Psoas muscle (tissue), 8 donors: ENCODE data around the gene LIN52. TPM values are rescaled to one million over a fixed set of nuclear protein-coding genes. Genes with fewer than 3 reads are reported as not detected.

Experiments
- ATAC-seq, 4 donors: fragments of 200-7000 bp; cut with Tn5 transposase; one replicate each; pipeline ENCODE4 v1.9.1; 2020; ENCODE audit warnings: moderate library complexity in 3 of 4, mild to moderate bottlenecking in 2 of 4
- DNase-seq, 2 donors: peaks; one replicate each; pipeline ENCODE4 v3.0.0-alpha.2; 2020
- H3K27ac ChIP-seq: fragments of 200-600 bp; one replicate; pipeline ENCODE4 v1.8.0; 2022
- H3K27me3 ChIP-seq, 3 donors: fragments of 200-600 bp in 1 of 3; one replicate each; pipeline versions ENCODE4 v1.6.1 to v1.8.0; 2013 to 2022; ENCODE audit warnings: low read length in 2 of 3, mild to moderate bottlenecking in 2 of 3, moderate library complexity in 1 of 3; ENCODE audit not compliant: insufficient read depth in 3 of 3
- H3K36me3 ChIP-seq, 2 donors: fragments of 200-600 bp in 1 of 2; one replicate each; pipeline versions ENCODE4 v1.6.1 to v1.8.0; 2013 to 2022; ENCODE audit warnings: low read depth in 1 of 2, mild to moderate bottlenecking in 1 of 2, moderate library complexity in 1 of 2; ENCODE audit not compliant: insufficient read depth in 1 of 2
- H3K4me1 ChIP-seq: fragments of 200-600 bp; one replicate; pipeline ENCODE4 v1.8.0; 2022
- H3K4me3 ChIP-seq: fragments of 200-600 bp; one replicate; pipeline ENCODE4 v1.8.0; 2022; ENCODE audit warnings: mild to moderate bottlenecking
- H3K9me3 ChIP-seq: fragments of 200-600 bp; one replicate; pipeline ENCODE4 v1.8.0; 2022
- WGBS, 3 donors: extraction: QIAGEN DNeasy Blood & Tissue Kit; methylation state at CpG; one replicate each; pipeline versions ENCODE4 v1.1.6 to v1.1.7; 2013; 5-methylcytosine and 5-hydroxymethylcytosine counted together
- intact Hi-C, 2 donors: fragments of 100-400 bp; cut with DNase I; formaldehyde crosslinking; loops; one replicate each; pipeline versions ENCODE4 v1.11.0 to v1.14.2; 2022
- polyA plus RNA-seq, 3 donors: library from polyadenylated mRNA; stranded (reverse); fragments of 200-250 nt; gene quantifications; one replicate each; pipeline ENCODE4 v1.2.3, GENCODE V29; 2013
- total RNA-seq, 4 donors: library from RNA; stranded (reverse); fragmentation: NEBNext Ultra II Directional in 2 of 4; extraction: Animal tissue kit (Norgen Biotek cat#: 25700) in 2 of 4; gene quantifications; one replicate each; pipeline versions ENCODE4 v1.2.1 to v1.2.4, GENCODE V29; 2021 to 2023
- TF ChIP-seq, protein P1 (sequence below): fragments of 200-600 bp; IDR thresholded peaks from one replicate; pipeline ENCODE4 v1.8.0; 2022; ENCODE audit warnings: antibody characterized with exemption
- donor health status: healthy with polysubstance abuse.
- donor health status: DM: no; HTN: no; CAD: no; lungs with moderate emphysema.
- donor health status: Bipolar disorder and iron deficiency.
- donor health status: healthy.
- donor health status: DM: yes; HTN: yes; CAD: no.
- donor health status: DM: no; HTN: no; CAD: no.
- donor health status: DM: no; HTN: no; CAD: no.
- donor health status: DM: yes; HTN: yes; CAD: no.

Gene LIN52
- total and polyA plus RNA-seq, 7 donors: 1.7 to 8.6 (median 3.5) TPM

DNA sequence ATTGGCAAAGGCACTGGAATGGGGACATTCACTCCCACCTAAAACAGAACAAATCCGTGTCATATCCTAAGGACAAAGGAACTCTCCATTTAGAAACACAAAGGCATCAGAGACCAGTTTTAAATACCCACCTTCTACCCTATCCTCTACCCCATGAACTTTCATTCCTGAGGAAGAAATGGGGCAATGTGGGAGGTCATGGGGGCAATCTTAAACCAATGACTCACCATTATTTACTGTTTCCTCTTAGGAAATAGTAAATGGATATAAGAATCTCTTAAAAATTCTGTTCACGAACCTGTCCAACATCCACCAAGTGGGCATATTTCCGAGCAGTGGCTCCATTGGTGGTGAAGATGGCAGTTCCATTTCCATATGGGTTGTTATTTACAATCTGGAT is 19.9 kb upstream of the LIN52 start:
- DNase-seq (no peak), ATAC-seq (no peak)
- Histone ChIP-seq H3K27me3 (no peaks in the 10 kb centered on the region), H3K36me3 (peaks cover 8 to 98% of the 10 kb centered on the region in 2 donors), H3K9me3 (no peaks in the 10 kb centered on the region), H3K4me1 (no peaks in the 10 kb centered on the region), H3K27ac (no peak overlapping the region), H3K4me3 (no peak overlapping the region)
- WGBS, 3 donors: 89 to 94% (median 94%) methylated on average over 3 of the region's 3 CpGs
- TF ChIP-seq, protein P1, sequence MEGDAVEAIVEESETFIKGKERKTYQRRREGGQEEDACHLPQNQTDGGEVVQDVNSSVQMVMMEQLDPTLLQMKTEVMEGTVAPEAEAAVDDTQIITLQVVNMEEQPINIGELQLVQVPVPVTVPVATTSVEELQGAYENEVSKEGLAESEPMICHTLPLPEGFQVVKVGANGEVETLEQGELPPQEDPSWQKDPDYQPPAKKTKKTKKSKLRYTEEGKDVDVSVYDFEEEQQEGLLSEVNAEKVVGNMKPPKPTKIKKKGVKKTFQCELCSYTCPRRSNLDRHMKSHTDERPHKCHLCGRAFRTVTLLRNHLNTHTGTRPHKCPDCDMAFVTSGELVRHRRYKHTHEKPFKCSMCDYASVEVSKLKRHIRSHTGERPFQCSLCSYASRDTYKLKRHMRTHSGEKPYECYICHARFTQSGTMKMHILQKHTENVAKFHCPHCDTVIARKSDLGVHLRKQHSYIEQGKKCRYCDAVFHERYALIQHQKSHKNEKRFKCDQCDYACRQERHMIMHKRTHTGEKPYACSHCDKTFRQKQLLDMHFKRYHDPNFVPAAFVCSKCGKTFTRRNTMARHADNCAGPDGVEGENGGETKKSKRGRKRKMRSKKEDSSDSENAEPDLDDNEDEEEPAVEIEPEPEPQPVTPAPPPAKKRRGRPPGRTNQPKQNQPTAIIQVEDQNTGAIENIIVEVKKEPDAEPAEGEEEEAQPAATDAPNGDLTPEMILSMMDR: no peak
- intact Hi-C loops: no loop called here

DNA sequence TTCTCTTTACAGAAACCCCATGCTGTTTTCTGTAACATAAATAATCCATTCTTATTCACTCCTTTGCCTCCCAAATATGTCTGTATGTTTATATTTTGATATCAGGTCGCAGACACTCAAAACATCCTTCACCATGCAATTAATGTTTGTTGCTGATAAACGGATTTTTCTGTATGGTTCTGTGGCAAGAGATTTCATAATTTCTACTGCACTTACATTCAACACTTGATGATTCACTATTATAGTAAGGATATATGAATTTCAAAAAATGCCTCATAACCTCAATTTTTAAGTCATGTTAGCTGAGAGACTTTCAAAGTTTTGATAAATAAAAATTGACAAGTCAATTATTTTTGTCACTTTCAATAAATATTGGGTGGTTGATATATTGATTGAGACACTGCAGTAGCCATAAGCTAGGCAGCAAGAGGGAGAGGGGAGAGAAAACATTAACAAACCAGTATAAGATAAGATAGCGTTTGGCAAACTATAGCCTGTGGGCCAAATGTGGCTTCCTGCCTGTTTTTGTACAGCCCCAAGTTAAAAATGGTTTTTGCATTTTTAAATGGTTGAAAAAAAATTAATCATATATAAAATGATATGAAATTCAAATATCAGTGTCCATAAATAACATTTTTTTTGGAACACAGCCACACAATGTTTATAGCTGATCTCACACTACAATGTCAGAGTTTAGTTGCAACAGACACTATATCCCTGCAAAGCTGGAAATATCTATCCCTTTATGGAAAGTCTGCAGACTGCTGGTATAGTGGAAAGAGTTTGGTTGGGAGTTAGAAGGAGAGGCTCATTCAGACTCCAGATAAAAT is 18.8 kb upstream of the LIN52 start:
- DNase-seq: no peak
- Histone ChIP-seq H3K27me3 (no peaks in the 10 kb centered on the region), H3K4me3 (no peak overlapping the region), H3K36me3 (peaks cover 9 to 97% of the 10 kb centered on the region in 2 donors), H3K4me1 (no peaks in the 10 kb centered on the region), H3K9me3 (no peaks in the 10 kb centered on the region), H3K27ac (no peak overlapping the region)
- ATAC-seq: no peak
- TF ChIP-seq, protein P1: no peak
- 89 to 97% (median 92%) methylated on average over 3 of the region's 3 CpGs for WGBS, 3 donors
- intact Hi-C loops: no loop called here

DNA sequence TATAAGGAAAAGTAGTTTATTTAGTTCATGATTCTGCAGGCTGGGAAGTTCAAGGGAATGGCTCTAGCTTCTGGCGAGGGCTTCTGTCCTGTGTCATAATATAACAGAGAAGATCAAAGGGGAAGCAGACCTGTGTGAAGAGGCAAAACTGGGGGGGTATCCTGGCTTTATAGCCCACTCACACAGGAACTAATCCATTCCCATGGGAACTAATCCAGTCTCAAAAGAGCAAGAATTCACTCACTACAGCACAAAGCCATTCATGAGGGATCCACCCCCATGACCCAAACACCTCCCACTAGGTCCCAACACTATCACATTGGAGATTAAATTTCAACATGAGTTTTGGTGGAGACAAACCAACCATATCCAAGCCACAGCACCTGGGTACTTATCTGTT is 7.4 kb upstream of the LIN52 start:
- Histone ChIP-seq H3K9me3 (no peaks in the 10 kb centered on the region), H3K27ac (no peak overlapping the region), H3K36me3 (peaks cover 0 to 26% of the 10 kb centered on the region in 2 donors), H3K4me1 (no peaks in the 10 kb centered on the region), H3K4me3 (no peak overlapping the region), H3K27me3 (no peaks in the 10 kb centered on the region)
- DNase-seq (no peak), ATAC-seq (no peak)
- WGBS, 3 donors: 59 to 85% (median 83%) methylated on average over 1 of the region's 1 CpG
- intact Hi-C loops: no loop called here
- TF ChIP-seq, protein P1: no peak

DNA sequence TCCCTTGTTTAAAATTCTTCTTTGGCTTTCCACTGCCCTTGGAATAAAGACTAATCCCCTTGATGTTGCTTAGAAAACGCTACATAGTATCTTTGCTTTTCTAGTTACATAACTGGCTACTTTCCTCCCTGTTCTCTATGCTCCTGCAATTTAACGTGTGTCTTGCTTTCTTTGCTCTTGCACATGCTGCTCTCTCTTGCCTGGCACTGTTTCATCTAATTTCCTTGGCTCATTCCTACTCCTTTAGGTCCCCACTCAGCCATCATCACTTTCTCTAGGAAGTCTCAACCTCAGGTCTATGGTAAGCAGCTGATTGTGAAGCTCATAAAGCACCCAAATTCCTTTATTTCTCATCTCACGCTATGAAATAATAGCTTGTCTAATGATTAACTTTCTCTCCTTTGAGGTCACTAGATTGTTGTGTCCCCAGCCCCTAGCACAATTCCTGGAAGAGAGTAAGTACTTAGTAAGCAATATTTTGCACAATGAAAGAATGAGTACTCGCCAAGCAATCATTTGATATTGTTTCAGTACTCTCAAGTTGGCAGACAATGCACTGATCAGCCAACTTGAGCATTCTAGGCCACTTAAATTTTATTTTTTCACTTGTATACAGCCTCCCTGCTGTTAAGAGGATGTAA is 3.8 kb upstream of the LIN52 start:
- TF ChIP-seq, protein P1: no peak
- intact Hi-C loops: no loop called here
- WGBS, 3 donors: 56 to 63% (median 58%) methylated on average over 4 of the region's 4 CpGs
- Histone ChIP-seq H3K9me3 (no peaks in the 10 kb centered on the region), H3K4me1 (peaks cover 14% of the 10 kb centered on the region), H3K4me3 (no peak overlapping the region), H3K27ac (peak overlapping the region; percentile 40), H3K36me3 (no peaks in the 10 kb centered on the region), H3K27me3 (no peaks in the 10 kb centered on the region)
- DNase-seq (no peak), ATAC-seq (no peak)
